HAP-1 (cell line): ENCODE data around the gene PACRG.

Experiments used
- DNase-seq, 2 experiments: peaks; one replicate each; pipeline ENCODE4 v3.0.0-alpha.2; 2016 to 2020; ENCODE audit warnings: low spot score in 2 of 2
- H3K27me3 ChIP-seq: fragments of 250-450 bp; sonication (Bioruptor Pico); 2 replicates; pipeline ENCODE4 v1.5.1; 2020; ENCODE audit warnings: low read depth, mild to moderate bottlenecking, moderate library complexity
- H3K36me3 ChIP-seq: fragments of 250-450 bp; sonication (Bioruptor Pico); replicated peaks from 2 replicates; pipeline ENCODE4 v1.5.1; 2020; ENCODE audit warnings: mild to moderate bottlenecking
- H3K4me1 ChIP-seq: fragments of 250-450 bp; sonication (Bioruptor Pico); 2 replicates; pipeline ENCODE4 v1.5.1; 2020; ENCODE audit warnings: mild to moderate bottlenecking
- H3K4me3 ChIP-seq: fragments of 250-450 bp; sonication (Bioruptor Pico); 2 replicates; pipeline ENCODE4 v1.5.1; 2020; ENCODE audit warnings: mild to moderate bottlenecking, moderate library complexity
- H3K9me3 ChIP-seq: fragments of 250-450 bp; sonication (Bioruptor Pico); 2 replicates; pipeline ENCODE4 v1.5.1; 2020; ENCODE audit warnings: mild to moderate bottlenecking, moderate library complexity
- in situ Hi-C: fragments of 300-500 bp; cut with MboI; formaldehyde crosslinking; loops from 3 replicates; pipeline ENCODE4 v1.14.3; 2020; ENCODE audit warnings: low sequenced_read_pairs, inconsistent platforms, mixed read lengths

Gene PACRG

DNA sequence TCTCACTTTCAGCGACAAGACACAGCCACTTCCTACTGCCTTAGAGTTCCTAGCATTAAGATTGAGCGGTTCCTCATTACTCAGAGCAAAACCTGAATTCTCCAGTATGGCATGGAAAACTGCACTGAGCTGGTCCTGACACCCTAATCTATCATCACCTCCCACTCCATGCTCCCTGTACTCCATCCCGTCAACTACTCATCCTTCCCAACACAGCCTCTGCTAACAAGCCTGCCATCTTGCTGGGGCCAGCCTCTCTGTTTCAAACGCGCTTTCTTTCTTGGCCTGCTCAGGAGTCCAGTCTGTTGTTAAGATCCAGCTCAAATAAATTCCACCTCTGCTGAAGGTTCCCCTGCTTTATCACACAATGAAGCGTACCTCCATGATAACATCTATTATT is 12.2 kb upstream of the PACRG start:
- H3K4me3 ChIP-seq, result no peak overlapping the region
- H3K36me3 ChIP-seq, result no peaks in the 10 kb centered on the region
- H3K4me1 ChIP-seq, result peaks cover 4% of the 10 kb centered on the region; the same call in 1 of the 2 replicates
- no peaks in the 10 kb centered on the region for H3K27me3 ChIP-seq
- no peaks in the 10 kb centered on the region for H3K9me3 ChIP-seq
- in situ Hi-C loops, result no loop called here
- no peak for DNase-seq

GRCh38 chr6:162719528-162719927 is 8.2 kb upstream of the PACRG start:
- in situ Hi-C loops, result no loop called here
- no peak overlapping the region for H3K4me3 ChIP-seq
- no peaks in the 10 kb centered on the region for H3K27me3 ChIP-seq
- H3K9me3 ChIP-seq, result no peaks in the 10 kb centered on the region
- no peak for DNase-seq
- H3K4me1 ChIP-seq, result peaks cover 14% of the 10 kb centered on the region
- no peaks in the 10 kb centered on the region for H3K36me3 ChIP-seq

- Histone ChIP-seq H3K9me3 (no peaks in the 10 kb centered on the region), H3K36me3 (no peaks in the 10 kb centered on the region), H3K4me3 (no peak overlapping the region), H3K27me3 (no peaks in the 10 kb centered on the region), H3K4me1 (peaks cover 16% of the 10 kb centered on the region)
- DNase-seq, result no peak
- in situ Hi-C loops, result no loop called here
These were observed 6.4 kb upstream of the PACRG start for GRCh38 chr6:162721404-162721687.

- Histone ChIP-seq H3K4me3 (no peak overlapping the region), H3K4me1 (peaks cover 16% of the 10 kb centered on the region), H3K27me3 (no peaks in the 10 kb centered on the region), H3K9me3 (no peaks in the 10 kb centered on the region), H3K36me3 (no peaks in the 10 kb centered on the region)
- peak in 1 of 2 experiments; percentile 29 for DNase-seq
- in situ Hi-C loops, result no loop called here
These were observed 5.5 kb upstream of the PACRG start for GRCh38 chr6:162722226-162722625.

DNA sequence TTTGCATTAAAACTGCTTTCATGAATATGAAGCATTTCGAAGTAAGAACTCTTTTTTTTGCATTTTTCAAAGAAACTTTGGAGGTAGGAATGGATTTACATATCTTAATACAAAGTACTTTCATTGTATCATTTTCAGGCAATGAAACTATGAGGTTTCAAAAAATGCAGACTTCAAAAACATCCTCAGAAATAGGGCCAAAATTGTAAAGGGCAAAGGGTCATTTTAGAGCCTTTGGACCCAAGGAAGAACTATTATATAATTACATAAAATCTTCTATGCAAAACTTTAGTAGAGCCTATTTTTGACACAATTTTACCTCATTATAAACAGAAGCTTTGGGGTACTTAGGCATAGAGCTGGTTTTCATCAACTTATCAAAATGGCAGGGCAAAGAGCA is 5.1 kb upstream of the PACRG start:
- Histone ChIP-seq H3K27me3 (no peaks in the 10 kb centered on the region), H3K4me1 (peaks cover 16% of the 10 kb centered on the region), H3K36me3 (no peaks in the 10 kb centered on the region), H3K9me3 (no peaks in the 10 kb centered on the region), H3K4me3 (no peak overlapping the region)
- in situ Hi-C loops, result no loop called here
- DNase-seq, result no peak

DNA sequence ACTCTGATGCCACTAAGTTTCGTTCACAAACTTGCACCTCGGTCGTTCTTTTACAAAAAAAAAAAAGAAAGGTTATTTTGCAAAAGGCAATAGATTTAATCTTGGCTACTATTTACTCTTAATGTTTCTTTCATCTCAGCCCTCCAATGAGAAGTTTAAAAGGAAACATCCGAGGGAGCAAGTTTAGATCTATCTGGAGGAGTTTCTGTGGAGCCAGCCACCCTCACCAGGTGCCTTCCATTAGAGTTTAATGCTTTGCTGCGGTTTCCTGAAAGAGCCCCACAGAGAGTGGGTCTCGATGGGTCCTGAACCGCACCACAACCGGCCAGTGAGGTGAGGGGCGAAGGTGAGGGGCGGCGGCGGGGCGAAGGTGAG is 840 bp upstream of the PACRG start:
- Histone ChIP-seq H3K4me1 (peaks cover 13% of the 10 kb centered on the region), H3K9me3 (no peaks in the 10 kb centered on the region), H3K4me3 (peak overlapping the region; percentile 63), H3K27me3 (no peaks in the 10 kb centered on the region), H3K36me3 (no peaks in the 10 kb centered on the region)
- DNase-seq, result peak in 1 of 2 experiments; percentile 21
- in situ Hi-C loops, result no loop called here

- no peak for DNase-seq
- in situ Hi-C loops, result no loop called here
- Histone ChIP-seq H3K9me3 (no peaks in the 10 kb centered on the region), H3K27me3 (no peaks in the 10 kb centered on the region), H3K36me3 (no peaks in the 10 kb centered on the region), H3K4me3 (peak overlapping the region; percentile 9; the same call in 1 of the 2 replicates), H3K4me1 (peaks cover 2% of the 10 kb centered on the region; the same call in 1 of the 2 replicates)
These were observed 423 bp downstream of the PACRG start for GRCh38 chr6:162728197-162728596.

DNA sequence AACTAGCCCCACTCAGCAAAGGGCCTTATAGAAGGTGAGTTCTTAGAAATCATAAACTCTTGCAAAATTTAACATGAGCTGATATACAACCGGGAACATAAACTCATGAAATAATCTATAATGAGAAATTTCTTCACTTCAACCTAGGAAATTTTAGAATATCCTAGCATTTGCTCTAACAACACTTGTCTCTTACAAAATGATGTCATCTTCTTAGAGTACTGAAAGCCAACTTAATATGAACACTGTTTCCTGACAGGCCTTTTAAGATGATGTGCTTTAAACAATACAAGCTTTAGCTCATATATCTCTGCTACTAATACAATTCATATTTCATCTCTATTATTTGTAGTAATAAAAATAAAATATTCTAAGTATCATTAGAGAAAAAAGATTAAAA is 932 bp downstream of the PACRG start:
- in situ Hi-C loops, result no loop called here
- no peaks in the 10 kb centered on the region for H3K36me3 ChIP-seq

DNA sequence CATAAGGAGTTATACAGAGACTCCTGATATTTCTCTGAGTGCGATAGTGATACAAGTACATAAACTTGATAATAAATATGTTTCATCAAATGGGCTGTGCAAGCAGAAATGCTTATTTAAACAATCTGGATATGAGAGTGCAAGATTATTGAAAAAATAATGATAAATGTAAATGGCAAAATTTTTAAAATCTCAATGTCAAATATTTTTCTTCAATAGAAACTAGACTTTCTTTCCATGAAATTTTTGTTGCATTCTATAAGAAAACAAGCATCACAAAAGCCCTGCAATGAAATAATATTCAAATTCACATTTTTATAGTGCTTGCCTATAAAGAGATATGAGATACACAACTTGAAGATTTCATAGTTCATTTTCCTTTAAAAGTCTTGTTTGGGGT is 2.7 kb downstream of the PACRG start:
- in situ Hi-C loops, result no loop called here
- Histone ChIP-seq H3K4me1 (no peaks in the 10 kb centered on the region), H3K27me3 (no peaks in the 10 kb centered on the region), H3K36me3 (no peaks in the 10 kb centered on the region), H3K9me3 (no peaks in the 10 kb centered on the region), H3K4me3 (no peak overlapping the region)
- DNase-seq, result no peak

More for the DNA sequence above, 932 bp downstream of the PACRG start:
- no peak for DNase-seq
- no peaks in the 10 kb centered on the region for H3K9me3 ChIP-seq
- H3K4me1 ChIP-seq, result 0 out of 2 replicates have a peak, but pooled peaks cover 2% of the 10 kb centered on the region
- H3K4me3 ChIP-seq, result no peak overlapping the region
- H3K27me3 ChIP-seq, result no peaks in the 10 kb centered on the region

DNA sequence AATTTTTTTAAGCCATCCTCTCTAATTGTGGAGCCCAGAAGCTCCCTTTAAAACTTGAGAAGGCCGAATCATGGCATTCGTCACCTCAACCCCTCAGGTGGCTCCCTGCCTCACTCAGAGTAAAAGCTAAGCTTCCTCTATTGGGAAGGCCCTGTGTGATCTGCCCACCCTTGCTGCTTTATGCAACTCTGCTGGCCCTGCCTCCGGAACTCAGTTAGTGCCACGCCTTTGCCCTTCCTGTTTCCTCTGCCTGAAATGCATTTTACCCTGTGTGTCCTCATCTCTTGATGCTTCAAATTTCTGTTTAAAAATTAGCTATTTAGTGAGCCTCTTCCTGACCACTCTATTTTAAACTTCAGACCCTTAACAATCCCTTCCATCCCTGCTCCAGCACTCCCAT is 5.7 kb downstream of the PACRG start:
- in situ Hi-C loops, result no loop called here
- Histone ChIP-seq H3K4me3 (no peak overlapping the region), H3K27me3 (no peaks in the 10 kb centered on the region), H3K9me3 (no peaks in the 10 kb centered on the region), H3K4me1 (no peaks in the 10 kb centered on the region), H3K36me3 (no peaks in the 10 kb centered on the region)
- DNase-seq, result no peak

DNA sequence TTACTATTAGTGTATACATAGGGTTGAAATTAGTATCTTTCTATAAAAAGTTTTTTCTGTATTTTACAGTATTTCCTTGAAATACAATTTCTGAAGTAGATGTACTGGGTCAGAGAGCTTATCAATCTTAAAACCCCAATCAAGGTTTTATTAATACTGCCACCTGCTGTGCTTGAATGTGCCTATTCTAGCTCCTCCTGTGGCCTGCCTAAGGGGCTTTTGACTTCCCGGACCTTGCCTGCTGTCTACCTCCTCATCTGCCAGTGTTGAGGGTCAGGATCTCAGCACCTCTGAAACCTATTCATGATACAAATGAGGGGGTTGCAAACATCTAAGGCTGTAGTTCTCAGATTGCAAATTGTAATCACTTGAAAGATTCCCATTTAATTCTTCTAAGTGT is 9.2 kb downstream of the PACRG start:
- Histone ChIP-seq H3K4me3 (no peak overlapping the region), H3K27me3 (no peaks in the 10 kb centered on the region), H3K9me3 (no peaks in the 10 kb centered on the region), H3K4me1 (no peaks in the 10 kb centered on the region), H3K36me3 (no peaks in the 10 kb centered on the region)
- DNase-seq, result no peak
- in situ Hi-C loops, result no loop called here

DNA sequence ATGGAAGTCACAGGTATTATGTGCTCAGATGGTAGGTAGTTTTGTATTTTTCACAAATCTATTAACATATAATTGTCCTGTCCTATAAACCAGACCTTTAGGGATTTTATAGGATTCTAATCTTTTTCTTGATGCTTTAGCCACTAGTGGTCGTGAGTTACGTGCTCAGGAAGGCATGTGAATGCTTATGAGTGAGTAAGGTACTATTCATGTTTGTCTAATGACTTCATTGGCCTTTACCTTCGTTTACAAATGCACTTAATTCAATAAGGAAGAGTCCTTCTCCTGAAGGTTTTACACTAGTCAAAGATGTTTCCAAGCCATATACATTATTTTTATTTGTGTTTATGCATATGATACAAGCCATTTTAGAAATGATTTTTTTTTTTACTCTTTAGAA is 23.0 kb downstream of the PACRG start:
- H3K27me3 ChIP-seq, result no peaks in the 10 kb centered on the region
- no peak for DNase-seq
- no peaks in the 10 kb centered on the region for H3K36me3 ChIP-seq
- in situ Hi-C loops, result no loop called here
- no peaks in the 10 kb centered on the region for H3K4me1 ChIP-seq
- no peaks in the 10 kb centered on the region for H3K9me3 ChIP-seq
- H3K4me3 ChIP-seq, result no peak overlapping the region

- Histone ChIP-seq H3K36me3 (no peaks in the 10 kb centered on the region), H3K4me3 (no peak overlapping the region), H3K9me3 (no peaks in the 10 kb centered on the region), H3K4me1 (no peaks in the 10 kb centered on the region), H3K27me3 (no peaks in the 10 kb centered on the region)
- DNase-seq, result no peak
- in situ Hi-C loops, result no loop called here
These were observed 23.6 kb downstream of the PACRG start for GRCh38 chr6:162751211-162751859.

DNA sequence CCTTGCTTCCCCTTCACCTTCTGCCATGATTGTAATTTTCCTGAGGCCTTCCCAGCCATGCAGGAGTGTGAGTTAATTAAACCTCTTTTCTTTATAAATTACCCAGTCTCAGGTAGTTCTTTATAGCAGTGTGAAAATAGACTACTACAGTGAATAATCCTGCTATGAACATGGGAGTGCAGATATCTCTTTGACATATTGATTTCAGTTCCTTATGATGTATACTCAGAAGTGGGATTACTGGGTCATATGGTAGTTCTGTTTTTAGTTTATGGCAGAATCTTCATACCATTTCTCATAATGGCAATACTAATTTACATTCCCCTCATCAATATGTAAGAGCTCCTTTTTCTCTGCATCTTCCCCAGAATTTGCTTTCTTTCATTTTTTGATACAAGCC is 26.0 kb downstream of the PACRG start:
- in situ Hi-C loops, result no loop called here

DNA sequence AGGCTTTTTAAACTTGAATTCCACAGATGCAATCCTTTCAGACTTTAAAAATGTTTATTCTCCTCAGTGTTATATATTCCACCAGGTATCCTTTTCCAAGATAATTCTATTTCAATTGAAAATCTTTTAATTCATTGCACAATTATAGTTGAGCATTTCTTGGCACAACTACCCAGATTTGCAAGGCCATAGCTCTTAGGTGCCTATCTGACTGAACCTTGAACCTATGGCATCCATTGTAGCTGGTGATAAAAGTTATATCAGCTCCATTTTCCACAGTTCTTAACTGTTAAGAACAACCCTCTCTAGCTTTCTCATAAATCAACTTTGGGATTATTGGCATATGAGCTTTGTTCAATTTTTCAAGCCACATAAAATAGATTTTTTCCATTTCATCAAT is 42.4 kb downstream of the PACRG start:
- H3K36me3 ChIP-seq, result no peaks in the 10 kb centered on the region
- no peak for DNase-seq
- no peak overlapping the region for H3K4me3 ChIP-seq
- H3K4me1 ChIP-seq, result 0 out of 2 replicates have a peak, but pooled peaks cover 3% of the 10 kb centered on the region
- H3K27me3 ChIP-seq, result no peaks in the 10 kb centered on the region
- in situ Hi-C loops, result no loop called here
- no peaks in the 10 kb centered on the region for H3K9me3 ChIP-seq

More for the DNA sequence above, 26.0 kb downstream of the PACRG start:
- Histone ChIP-seq H3K27me3 (no peaks in the 10 kb centered on the region), H3K4me3 (no peak overlapping the region), H3K36me3 (no peaks in the 10 kb centered on the region), H3K4me1 (no peaks in the 10 kb centered on the region), H3K9me3 (no peaks in the 10 kb centered on the region)
- no peak for DNase-seq
